Left ventricle myocardium inferior (tissue), 1 donor: ENCODE data around the gene DNAJC28. TPM values are rescaled to one million over a fixed set of nuclear protein-coding genes. Genes with fewer than 3 reads are reported as not detected.
"Not testable (repeated sequence)": the region's sequence is repeated elsewhere in the genome, so short reads cannot be mapped to it uniquely, and the experiment has no call there.

Experiments used
- DNase-seq: peaks from one replicate; pipeline ENCODE4 v3.0.0-alpha.2; 2020
- H3K27ac ChIP-seq: fragments of 200-600 bp; replicated peaks from 2 replicates; pipeline ENCODE4 v1.8.0; 2021
- H3K27me3 ChIP-seq: fragments of 200-600 bp; 2 replicates; pipeline ENCODE4 v1.8.0; 2021; ENCODE audit warnings: low read depth
- H3K36me3 ChIP-seq: fragments of 200-600 bp; 2 replicates; pipeline ENCODE4 v1.8.0; 2021
- H3K4me1 ChIP-seq: fragments of 200-600 bp; 2 replicates; pipeline ENCODE4 v1.8.0; 2021
- H3K4me3 ChIP-seq: fragments of 200-600 bp; 2 replicates; pipeline ENCODE4 v1.8.0; 2021; ENCODE audit warnings: mild to moderate bottlenecking, moderate library complexity
- H3K9me3 ChIP-seq: fragments of 200-600 bp; replicated peaks from 2 replicates; pipeline ENCODE4 v1.8.0; 2021
- CTCF ChIP-seq: fragments of 200-600 bp; IDR thresholded peaks from 2 replicates; pipeline ENCODE4 v1.8.0; 2021; ENCODE audit warnings: antibody characterized with exemption, mild to moderate bottlenecking, borderline replicate concordance
- intact Hi-C: fragments of 100-400 bp; cut with micrococcal nuclease; formaldehyde crosslinking; loops from one replicate; pipeline ENCODE4 v1.11.0; 2022
- total RNA-seq: library from RNA; stranded (reverse); fragmentation: NEBNext Ultra II Directional; extraction: Animal tissue kit (Norgen Biotek cat#: 25700); gene quantifications from one replicate; pipeline ENCODE4 v1.2.1, GENCODE V29; 2021
- donor health status: DM: no; HTN: yes; CAD: no; lungs with severe emphysema.

The DNAJC28 gene
- total RNA-seq, 1 donor from 2014 or later = 6.5 TPM

GRCh38 chr21:33477066-33477465, 14.4 kb downstream of the DNAJC28 start:
- no peak for TF ChIP-seq CTCF
- H3K27me3 ChIP-seq = no peaks in the 10 kb centered on the region
- no peak overlapping the region for H3K27ac ChIP-seq
- peaks cover 5% of the 10 kb centered on the region for H3K9me3 ChIP-seq
- no peak for DNase-seq
- intact Hi-C loops = no loop called here
- no peak overlapping the region for H3K4me3 ChIP-seq
- peaks cover 34% of the 10 kb centered on the region for H3K4me1 ChIP-seq
- H3K36me3 ChIP-seq = no peaks in the 10 kb centered on the region

DNA sequence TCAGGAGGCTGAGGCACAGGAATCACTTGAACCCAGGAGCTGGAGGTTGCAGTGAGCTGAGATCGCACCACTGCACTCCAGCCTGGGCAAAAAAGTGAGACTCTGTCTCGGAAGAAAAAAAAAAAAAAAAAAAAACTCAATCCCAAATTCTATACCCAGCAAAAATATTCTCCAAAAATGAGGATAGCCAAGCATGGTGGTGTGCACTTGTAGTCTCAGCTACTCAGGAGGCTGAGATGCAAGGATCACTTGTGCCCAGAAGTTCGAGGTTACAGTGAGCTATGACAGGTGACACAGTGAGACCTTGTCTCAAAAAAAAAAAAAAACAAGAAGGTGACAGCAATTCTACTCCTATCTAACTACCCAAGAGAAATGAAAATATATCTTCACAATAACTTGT, 18.2 kb downstream of the DNAJC28 start:
- Histone ChIP-seq H3K27me3 (no peaks in the 10 kb centered on the region), H3K9me3 (peaks cover 5% of the 10 kb centered on the region), H3K4me3 (no peak overlapping the region), H3K27ac (no peak overlapping the region), H3K36me3 (no peaks in the 10 kb centered on the region), H3K4me1 (peaks cover 12% of the 10 kb centered on the region)
- no peak for DNase-seq
- intact Hi-C loops = no loop called here
- TF ChIP-seq CTCF = no peak

GRCh38 chr21:33470701-33471100, 20.8 kb downstream of the DNAJC28 start:
- Histone ChIP-seq H3K4me1 (peaks cover 3% of the 10 kb centered on the region), H3K36me3 (peaks cover 5% of the 10 kb centered on the region), H3K27ac (no peak overlapping the region), H3K27me3 (no peaks in the 10 kb centered on the region), H3K9me3 (peaks cover 5% of the 10 kb centered on the region), H3K4me3 (no peak overlapping the region)
- DNase-seq = no peak
- TF ChIP-seq CTCF = no peak
- intact Hi-C loops = no loop called here

GRCh38 chr21:33469183-33469582, 22.3 kb downstream of the DNAJC28 start:
- H3K4me1 ChIP-seq, H3K27me3 ChIP-seq, H3K27ac ChIP-seq, H3K9me3 ChIP-seq, intact Hi-C loops, DNase-seq, H3K4me3 ChIP-seq: not testable (repeated sequence)
- H3K36me3 ChIP-seq = peaks cover 12% of the 10 kb centered on the region

GRCh38 chr21:33461538-33462250, 29.8 kb downstream of the DNAJC28 start:
- intact Hi-C loops = no loop called here
- no peak for TF ChIP-seq CTCF
- Histone ChIP-seq H3K4me1 (no peaks in the 10 kb centered on the region), H3K9me3 (no peaks in the 10 kb centered on the region), H3K36me3 (peaks cover 70% of the 10 kb centered on the region), H3K27ac (no peak overlapping the region), H3K27me3 (no peaks in the 10 kb centered on the region), H3K4me3 (no peak overlapping the region)
- no peak for DNase-seq

- H3K4me1 ChIP-seq = peaks cover 7% of the 10 kb centered on the region
- H3K36me3 ChIP-seq = peaks cover 87% of the 10 kb centered on the region
- DNase-seq = no peak
- H3K27ac ChIP-seq = no peak overlapping the region
- H3K9me3 ChIP-seq = no peaks in the 10 kb centered on the region
- no peak overlapping the region for H3K4me3 ChIP-seq
- TF ChIP-seq CTCF = no peak
- intact Hi-C loops = no loop called here
- no peaks in the 10 kb centered on the region for H3K27me3 ChIP-seq
Observed at GRCh38 chr21:33458861-33459260, 32.7 kb downstream of the DNAJC28 start.
